Spleen (tissue), 11 donors: ENCODE results near the gene C1QC. TPM values are rescaled to one million over a fixed set of nuclear protein-coding genes. Genes with fewer than 3 reads are reported as not detected.

Source experiments
- DNase-seq: peaks from one replicate; pipeline ENCODE4 v3.0.0-alpha.2; 2020
- H3K27ac ChIP-seq, 8 donors: fragments of 200-600 bp; sonication (generic) in 7 of 8; 1 replicate in 4 of 8; 2 replicates in 4 of 8; pipeline versions ENCODE4 v1.5.0 to v1.8.0; 2016 to 2021; ENCODE audit warnings: inconsistent platforms in 4 of 8, mild to moderate bottlenecking in 4 of 8, moderate library complexity in 1 of 8
- H3K27me3 ChIP-seq, 7 donors: fragments of 200-600 bp; sonication (generic) in 6 of 7; replicated peaks in 1 of 7; 1 replicate in 4 of 7; 2 replicates in 3 of 7; pipeline versions ENCODE4 v1.5.0 to v1.8.0; 2016 to 2021; ENCODE audit warnings: inconsistent platforms in 3 of 7, mild to moderate bottlenecking in 1 of 7
- H3K36me3 ChIP-seq, 6 donors: fragments of 200-600 bp; sonication (generic) in 5 of 6; 1 replicate in 4 of 6; 2 replicates in 2 of 6; pipeline versions ENCODE4 v1.5.0 to v1.8.0; 2016 to 2021; ENCODE audit warnings: inconsistent platforms in 2 of 6
- H3K4me1 ChIP-seq, 6 donors: fragments of 200-600 bp; sonication (generic) in 5 of 6; 1 replicate in 3 of 6; 2 replicates in 3 of 6; pipeline versions ENCODE4 v1.5.0 to v1.8.0; 2016 to 2021; ENCODE audit warnings: inconsistent platforms in 3 of 6
- H3K4me3 ChIP-seq, 8 donors: fragments of 200-600 bp; sonication (generic) in 7 of 8; 1 replicate in 4 of 8; 2 replicates in 4 of 8; pipeline versions ENCODE4 v1.5.0 to v1.8.0; 2016 to 2021; ENCODE audit warnings: inconsistent platforms in 4 of 8, mild to moderate bottlenecking in 4 of 8, moderate library complexity in 2 of 8
- H3K9me3 ChIP-seq, 8 donors: fragments of 200-600 bp; sonication (generic) in 7 of 8; 1 replicate in 4 of 8; 2 replicates in 4 of 8; pipeline versions ENCODE4 v1.5.0 to v1.8.0; 2016 to 2021; ENCODE audit warnings: inconsistent platforms in 4 of 8
- POLR2A ChIP-seq, 3 donors: fragments of 450-650 bp; IDR thresholded peaks; one replicate each; pipeline ENCODE4 v1.5.1; 2017; ENCODE audit warnings: antibody characterized with exemption in 3 of 3, mild to moderate bottlenecking in 1 of 3
- POLR2AphosphoS5 ChIP-seq, 3 donors: sonication (generic); formaldehyde crosslinking; IDR thresholded peaks; one replicate each; pipeline ENCODE4 v1.5.1; 2017; ENCODE audit warnings: antibody characterized with exemption in 3 of 3
- WGBS, 5 donors: extraction: QIAGEN DNeasy Blood & Tissue Kit in 3 of 5; methylation state at CpG; one replicate each; pipeline versions ENCODE4 v1.1.5 to v1.1.7; 2013 to 2018; 5-methylcytosine and 5-hydroxymethylcytosine counted together
- intact Hi-C: fragments of 100-400 bp; cut with DNase I; formaldehyde crosslinking; loops from one replicate; pipeline ENCODE4 v1.15.0; 2023; ENCODE audit warnings: low total_unique reads
- polyA plus RNA-seq, 3 donors: library from polyadenylated mRNA; stranded (reverse); fragments of 200-250 nt; gene quantifications; one replicate each; pipeline ENCODE4 v1.2.1, GENCODE V29; 2013
- total RNA-seq, 7 donors: library from RNA; depleted of rRNA in 3 of 7; stranded (reverse); fragments of >200 nt in 3 of 7; fragmentation: NEBNext Ultra II Directional in 4 of 7; extraction: Animal tissue kit (Norgen Biotek cat#: 25700) in 4 of 7; gene quantifications; one replicate each; pipeline versions ENCODE4 v1.1.0 to v1.2.1, GENCODE V29; 2016 to 2021
- TF ChIP-seq, protein P1 (sequence below), 11 experiments: fragments of 200-600 bp in 7 of 11; fragments of 450-650 bp in 4 of 11; sonication (generic) in 4 of 11; IDR thresholded peaks in 8 of 11; conservative IDR thresholded peaks in 3 of 11; 1 replicate in 7 of 11; 2 replicates in 4 of 11; pipeline versions ENCODE4 v1.4.0 to v1.8.0; 2016 to 2021; ENCODE audit warnings: antibody characterized with exemption in 11 of 11, inconsistent platforms in 4 of 11, mild to moderate bottlenecking in 1 of 11
- donor health status: healthy with polysubstance abuse.
- donor health status: DM: no; HTN: no; CAD: no; lungs with moderate emphysema.
- donor health status: DM: no; HTN: no; CAD: no.
- donor health status: Bipolar disorder and iron deficiency.
- donor health status: healthy.
- donor health status: DM: no; HTN: no; CAD: no.
- donor health status: DM: yes; HTN: yes; CAD: no.

Gene C1QC
- total and polyA plus RNA-seq, 10 donors, result 98.7 to 1,691 (median 1,058) TPM

- H3K27me3 ChIP-seq, result peaks cover 0 to 9% (median 0%) of the 10 kb centered on the region in 7 donors
- H3K9me3 ChIP-seq, result no peaks in the 10 kb centered on the region
- no peak overlapping the region for H3K4me3 ChIP-seq
- H3K36me3 ChIP-seq, result peaks cover 0 to 27% (median 0%) of the 10 kb centered on the region in 6 donors
- intact Hi-C loops, result loop anchor here (10.0 kb wide), 1 partner anchor 273 kb away; no protein-coding TSS in a partner anchor
- WGBS, 5 donors, result 79 to 92% (median 85%) methylated on average over 2 of the region's 2 CpGs
- peaks cover 0 to 12% (median 9%) of the 10 kb centered on the region in 6 donors for H3K4me1 ChIP-seq
- H3K27ac ChIP-seq, result no peak overlapping the region
- no peak for TF ChIP-seq POLR2A (IDR thresholded peaks at IDR 0.05)
- TF ChIP-seq POLR2AphosphoS5 (IDR thresholded peaks at IDR 0.05), result no peak
- TF ChIP-seq, protein P1, sequence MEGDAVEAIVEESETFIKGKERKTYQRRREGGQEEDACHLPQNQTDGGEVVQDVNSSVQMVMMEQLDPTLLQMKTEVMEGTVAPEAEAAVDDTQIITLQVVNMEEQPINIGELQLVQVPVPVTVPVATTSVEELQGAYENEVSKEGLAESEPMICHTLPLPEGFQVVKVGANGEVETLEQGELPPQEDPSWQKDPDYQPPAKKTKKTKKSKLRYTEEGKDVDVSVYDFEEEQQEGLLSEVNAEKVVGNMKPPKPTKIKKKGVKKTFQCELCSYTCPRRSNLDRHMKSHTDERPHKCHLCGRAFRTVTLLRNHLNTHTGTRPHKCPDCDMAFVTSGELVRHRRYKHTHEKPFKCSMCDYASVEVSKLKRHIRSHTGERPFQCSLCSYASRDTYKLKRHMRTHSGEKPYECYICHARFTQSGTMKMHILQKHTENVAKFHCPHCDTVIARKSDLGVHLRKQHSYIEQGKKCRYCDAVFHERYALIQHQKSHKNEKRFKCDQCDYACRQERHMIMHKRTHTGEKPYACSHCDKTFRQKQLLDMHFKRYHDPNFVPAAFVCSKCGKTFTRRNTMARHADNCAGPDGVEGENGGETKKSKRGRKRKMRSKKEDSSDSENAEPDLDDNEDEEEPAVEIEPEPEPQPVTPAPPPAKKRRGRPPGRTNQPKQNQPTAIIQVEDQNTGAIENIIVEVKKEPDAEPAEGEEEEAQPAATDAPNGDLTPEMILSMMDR (IDR thresholded peaks at IDR 0.05 in 8 of 11, conservative IDR thresholded peaks at IDR 0.05 in 3 of 11), result no peak
- no peak for DNase-seq
Measured at GRCh38 chr1:22661880-22662279, 18.4 kb downstream of the C1QC start.

DNA sequence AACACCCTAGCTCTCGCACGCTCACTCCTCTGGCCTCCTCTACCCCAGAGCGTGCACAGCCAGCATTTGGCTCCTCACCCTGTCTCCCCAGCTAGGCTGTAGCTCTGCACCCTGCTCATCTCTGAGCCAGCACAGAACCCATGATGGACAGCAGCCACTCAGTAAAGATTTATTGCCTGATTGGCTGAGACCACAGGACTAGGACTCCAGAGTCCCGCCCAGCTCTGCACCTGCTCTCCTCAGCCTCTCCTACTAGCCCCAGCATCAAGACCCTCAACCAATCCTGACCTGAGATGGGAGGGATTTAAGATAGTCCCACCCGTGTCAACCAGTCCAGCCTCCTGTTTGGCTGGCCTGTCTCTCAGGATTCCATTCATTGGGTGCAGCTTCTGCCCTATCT is 18.9 kb downstream of the C1QC start:
- Histone ChIP-seq H3K9me3 (no peaks in the 10 kb centered on the region), H3K4me3 (no peak overlapping the region), H3K4me1 (peaks cover 0 to 16% (median 12%) of the 10 kb centered on the region in 6 donors), H3K36me3 (peaks cover 0 to 27% (median 0%) of the 10 kb centered on the region in 6 donors), H3K27ac (no peak overlapping the region), H3K27me3 (peaks cover 0 to 7% (median 0%) of the 10 kb centered on the region in 7 donors)
- 67 to 74% (median 73%) methylated on average over 5 of the region's 5 CpGs for WGBS, 5 donors
- intact Hi-C loops, result loop anchor here (10.0 kb wide), 1 partner anchor 272 kb away; no protein-coding TSS in a partner anchor
- no peak for DNase-seq
- TF ChIP-seq, protein P1 (IDR thresholded peaks at IDR 0.05 in 8 of 11, conservative IDR thresholded peaks at IDR 0.05 in 3 of 11), result no peak
- TF ChIP-seq POLR2AphosphoS5 (IDR thresholded peaks at IDR 0.05), result peak; percentile 41 to 82 (median 81)

GRCh38 chr1:22662986-22663408 is 19.6 kb downstream of the C1QC start:
- 40 to 87% (median 81%) methylated on average over 1 to 8 of the region's 8 CpGs for WGBS, 5 donors
- Histone ChIP-seq H3K4me3 (no peak overlapping the region), H3K4me1 (peaks cover 0 to 23% (median 14%) of the 10 kb centered on the region in 6 donors), H3K9me3 (no peaks in the 10 kb centered on the region), H3K27me3 (peaks cover 0 to 9% (median 0%) of the 10 kb centered on the region in 7 donors), H3K36me3 (peaks cover 0 to 27% (median 0%) of the 10 kb centered on the region in 6 donors), H3K27ac (no peak overlapping the region)
- intact Hi-C loops, result loop anchor here (10.0 kb wide), 1 partner anchor 272 kb away; no protein-coding TSS in a partner anchor
- no peak for DNase-seq
- TF ChIP-seq POLR2AphosphoS5 (IDR thresholded peaks at IDR 0.05), result peak; percentile 63 to 73 (median 67)
- TF ChIP-seq, protein P1 (IDR thresholded peaks at IDR 0.05 in 8 of 11, conservative IDR thresholded peaks at IDR 0.05 in 3 of 11), result no peak

- Histone ChIP-seq H3K27me3 (peaks cover 0 to 18% (median 0%) of the 10 kb centered on the region in 7 donors), H3K27ac (peak overlapping the region in 3 of 8 donors; percentile 23 to 54 (median 26)), H3K4me1 (peaks cover 0 to 30% (median 14%) of the 10 kb centered on the region in 6 donors), H3K36me3 (peaks cover 0 to 8% (median 0%) of the 10 kb centered on the region in 6 donors), H3K4me3 (no peak overlapping the region), H3K9me3 (no peaks in the 10 kb centered on the region)
- no peak for DNase-seq
- intact Hi-C loops, result loop anchor here (10.0 kb wide), 1 partner anchor 269 kb away; no protein-coding TSS in a partner anchor
- WGBS, 5 donors, result 40 to 76% (median 56%) methylated on average over 7 of the region's 7 CpGs
- no peak for TF ChIP-seq POLR2AphosphoS5 (IDR thresholded peaks at IDR 0.05)
- no peak for TF ChIP-seq POLR2A (IDR thresholded peaks at IDR 0.05)
- TF ChIP-seq, protein P1 (IDR thresholded peaks at IDR 0.05 in 8 of 11, conservative IDR thresholded peaks at IDR 0.05 in 3 of 11), result peak in 9 of 11 experiments; percentile 13 to 67 (median 51)
Measured at GRCh38 chr1:22665752-22666151, 22.3 kb downstream of the C1QC start.
